ENCODE data around the gene TAF11L5. TPM values are rescaled to one million over a fixed set of nuclear protein-coding genes. Genes with fewer than 3 reads are reported as not detected.

TAF11L5 gene
- total RNA-seq, 1 experiment from 2014 or later = not detected

Other genes with a start within 250 kb of the TAF11L5 start
- not detected in 2 replicates for gene TAF11L2, start 27.0 kb upstream of the TAF11L5 start, total RNA-seq (2014; rRNA removed)
- not detected in 2 replicates for gene TAF11L3, start 6.9 kb upstream of the TAF11L5 start, total RNA-seq (2014; rRNA removed)
- gene TAF11L4, start 3.4 kb upstream of the TAF11L5 start, total RNA-seq (2014; rRNA removed) = not detected in 2 replicates
- gene TAF11L6, start 3.4 kb downstream of the TAF11L5 start, total RNA-seq (2014; rRNA removed) = not detected in 2 replicates
- gene TAF11L7, start 60.5 kb downstream of the TAF11L5 start, total RNA-seq (2014; rRNA removed) = not detected in 2 replicates
- gene TAF11L8, start 65.7 kb downstream of the TAF11L5 start, total RNA-seq (2014; rRNA removed) = not detected in 2 replicates
- not detected in 2 replicates for gene TAF11L9, start 69.2 kb downstream of the TAF11L5 start, total RNA-seq (2014; rRNA removed)
- not detected in 2 replicates for gene TAF11L10, start 72.6 kb downstream of the TAF11L5 start, total RNA-seq (2014; rRNA removed)
- gene TAF11L11, start 78.9 kb downstream of the TAF11L5 start, total RNA-seq (2014; rRNA removed) = not detected in 2 replicates
- not detected in 2 replicates for gene TAF11L12, start 85.2 kb downstream of the TAF11L5 start, total RNA-seq (2014; rRNA removed)
- not detected in 2 replicates for gene TAF11L13, start 106.9 kb downstream of the TAF11L5 start, total RNA-seq (2014; rRNA removed)
- not detected in 2 replicates for gene TAF11L14, start 109.2 kb downstream of the TAF11L5 start, total RNA-seq (2014; rRNA removed)

Data from LHCN-M2 (cell line).